COLO829 (cell line): ENCODE measurements around the gene RXRA.

Source experiments
- DNase-seq: peaks from one replicate; pipeline ENCODE4 v3.0.0; 2012; ENCODE audit warnings: low spot score

RXRA gene

GRCh38 chr9:134403682-134404301 lies 77.5 kb downstream of the RXRA start:
- no peak for DNase-seq

- no peak for DNase-seq
Observed at GRCh38 chr9:134404376-134405358, 78.4 kb downstream of the RXRA start.

- DNase-seq = no peak
Observed at GRCh38 chr9:134405527-134405926, 79.3 kb downstream of the RXRA start.

- DNase-seq = no peak
Observed at GRCh38 chr9:134406366-134407120, 80.3 kb downstream of the RXRA start.

- DNase-seq = peak; percentile 97
Observed at GRCh38 chr9:134407121-134407779, 81.0 kb downstream of the RXRA start.

- no peak for DNase-seq
Observed at GRCh38 chr9:134408389-134408788, 82.1 kb downstream of the RXRA start.

- no peak for DNase-seq
Observed at GRCh38 chr9:134408939-134409737, 82.9 kb downstream of the RXRA start.

GRCh38 chr9:134410071-134410834 lies 84.0 kb downstream of the RXRA start:
- DNase-seq = no peak

GRCh38 chr9:134410835-134411217 lies 84.6 kb downstream of the RXRA start:
- DNase-seq = no peak

- no peak for DNase-seq
Observed at GRCh38 chr9:134411440-134412297, 85.4 kb downstream of the RXRA start.

GRCh38 chr9:134412298-134412711 lies 86.0 kb downstream of the RXRA start:
- DNase-seq = no peak

GRCh38 chr9:134413112-134413715 lies 87.0 kb downstream of the RXRA start:
- no peak for DNase-seq

GRCh38 chr9:134413890-134414623 lies 87.8 kb downstream of the RXRA start:
- DNase-seq = peak; percentile 99

GRCh38 chr9:134414900-134415425 lies 88.7 kb downstream of the RXRA start:
- DNase-seq = no peak

- DNase-seq = no peak
Observed at GRCh38 chr9:134416385-134417015, 90.2 kb downstream of the RXRA start.

GRCh38 chr9:134418354-134418753 lies 92.1 kb downstream of the RXRA start:
- DNase-seq = no peak

GRCh38 chr9:134419000-134419683 lies 92.9 kb downstream of the RXRA start:
- no peak for DNase-seq
